Stomach (tissue), 4 donors: Measurements from ENCODE around the gene MLXIPL.

Experiments
- CTCF ChIP-seq, 7 experiments: fragments of 450-650 bp in 4 of 7; fragments of 200-600 bp in 3 of 7; sonication (generic) in 3 of 7; IDR thresholded peaks; one replicate each; pipeline ENCODE4 v1.5.1; 2016 to 2019; ENCODE audit warnings: antibody characterized with exemption in 7 of 7, control low read depth in 2 of 7, mild to moderate bottlenecking in 1 of 7
- EP300 ChIP-seq: sonication (generic); formaldehyde crosslinking; IDR thresholded peaks from one replicate; pipeline ENCODE4 v1.6.1; 2017; ENCODE audit warnings: antibody characterized with exemption
- POLR2A ChIP-seq, 4 donors: fragments of 450-650 bp; IDR thresholded peaks; one replicate each; pipeline ENCODE4 v1.6.1; 2016; ENCODE audit warnings: antibody characterized with exemption in 4 of 4, control low read depth in 2 of 4, mild to moderate bottlenecking in 1 of 4, moderate library complexity in 1 of 4
- POLR2AphosphoS5 ChIP-seq, 3 donors: sonication (generic); formaldehyde crosslinking; IDR thresholded peaks; one replicate each; pipeline ENCODE4 v1.6.1; 2016; ENCODE audit warnings: antibody characterized with exemption in 3 of 3

- TF ChIP-seq POLR2AphosphoS5 (IDR thresholded peaks at IDR 0.05) = no peak
- no peak for TF ChIP-seq CTCF (IDR thresholded peaks at IDR 0.05)
- no peak for TF ChIP-seq EP300
- no peak for TF ChIP-seq POLR2A (IDR thresholded peaks at IDR 0.05)
These were observed 44.5 kb upstream of the MLXIPL start for GRCh38 chr7:73668886-73669230.
